ENCODE results near the gene FUOM.

Gene FUOM

GRCh38 chr10:133357285-133358161 is at the start of gene FUOM:
TSS of gene FUOM (minus strand) at chr10:133358019. CDS start at chr10:133358007, 12 bp downstream.
- peak; percentile 64 for DNase-seq

- no peak for DNase-seq
Observed at GRCh38 chr10:133405844-133406527, 48.2 kb upstream of the FUOM start.

GRCh38 chr10:133405272-133405671 is 47.5 kb upstream of the FUOM start:
- no peak for DNase-seq

- no peak for DNase-seq
Observed at GRCh38 chr10:133403784-133404183, 46.0 kb upstream of the FUOM start.

GRCh38 chr10:133403359-133403758 is 45.5 kb upstream of the FUOM start:
- no peak for DNase-seq

GRCh38 chr10:133401981-133402725 is 44.3 kb upstream of the FUOM start:
- no peak for DNase-seq

- no peak for DNase-seq
Observed at GRCh38 chr10:133401500-133401899, 43.7 kb upstream of the FUOM start.

- DNase-seq = no peak
Observed at GRCh38 chr10:133400624-133401424, 43.0 kb upstream of the FUOM start.

GRCh38 chr10:133399123-133399601 is 41.3 kb upstream of the FUOM start:
- DNase-seq = no peak

GRCh38 chr10:133397938-133398337 is 40.1 kb upstream of the FUOM start:
- no peak for DNase-seq

GRCh38 chr10:133396035-133396624 is 38.3 kb upstream of the FUOM start:
- no peak for DNase-seq

- no peak for DNase-seq
Observed at GRCh38 chr10:133394801-133395221, 37.0 kb upstream of the FUOM start.

GRCh38 chr10:133394064-133394663 is 36.3 kb upstream of the FUOM start, which contains the start of gene MTG1:
TSS of gene MTG1 (plus strand) at chr10:133394157. CDS start at chr10:133394221, 64 bp downstream.
- DNase-seq = peak; percentile 98

- DNase-seq = no peak
Observed at GRCh38 chr10:133393401-133394063, 35.7 kb upstream of the FUOM start.

GRCh38 chr10:133391761-133392518 is 34.1 kb upstream of the FUOM start:
- no peak for DNase-seq

- DNase-seq = no peak
Observed at GRCh38 chr10:133391249-133391635, 33.4 kb upstream of the FUOM start.

GRCh38 chr10:133390597-133391248 is 32.9 kb upstream of the FUOM start:
- no peak for DNase-seq

GRCh38 chr10:133388973-133389818 is 31.4 kb upstream of the FUOM start:
- no peak for DNase-seq
